IPS-NIHi11 (cell line): Measurements from ENCODE around the gene LLGL1.

Source experiments
- DNase-seq: peaks from one replicate; pipeline ENCODE4 v3.0.0; 2012; ENCODE audit warnings: mixed read lengths, low spot score

The LLGL1 gene

GRCh38 chr17:18225121-18225641, at the start of gene LLGL1:
Gene LLGL1, plus strand, starts transcription at chr17:18225635. Its CDS starts 48 bp downstream, at chr17:18225683.
- DNase-seq = peak; percentile 99

GRCh38 chr17:18176176-18176575, 49.3 kb upstream of the LLGL1 start:
- no peak for DNase-seq

GRCh38 chr17:18177133-18177532, 48.3 kb upstream of the LLGL1 start:
- DNase-seq = no peak

GRCh38 chr17:18177722-18178121, 47.7 kb upstream of the LLGL1 start:
- DNase-seq = no peak

GRCh38 chr17:18179196-18179595, 46.2 kb upstream of the LLGL1 start:
- no peak for DNase-seq

GRCh38 chr17:18179804-18180203, 45.6 kb upstream of the LLGL1 start:
- no peak for DNase-seq

- DNase-seq = no peak
These were observed 44.1 kb upstream of the LLGL1 start for GRCh38 chr17:18181358-18181757.

- DNase-seq = no peak
These were observed 43.1 kb upstream of the LLGL1 start for GRCh38 chr17:18182110-18182977.

GRCh38 chr17:18182978-18183333, 42.5 kb upstream of the LLGL1 start:
- peak; percentile 77 for DNase-seq

GRCh38 chr17:18183334-18184142, 41.9 kb upstream of the LLGL1 start, which contains the start of gene ALKBH5:
Gene ALKBH5, plus strand, starts transcription at chr17:18183828. Its CDS starts 416 bp downstream, at chr17:18184244.
- DNase-seq = peak; percentile 99

- no peak for DNase-seq
These were observed 41.0 kb upstream of the LLGL1 start for GRCh38 chr17:18184143-18185031.

GRCh38 chr17:18185391-18185790, 40.0 kb upstream of the LLGL1 start:
- no peak for DNase-seq

- no peak for DNase-seq
These were observed 39.4 kb upstream of the LLGL1 start for GRCh38 chr17:18185832-18186626.

- no peak for DNase-seq
These were observed 38.8 kb upstream of the LLGL1 start for GRCh38 chr17:18186627-18186982.

GRCh38 chr17:18187226-18187625, 38.2 kb upstream of the LLGL1 start:
- no peak for DNase-seq

GRCh38 chr17:18187821-18188761, 37.3 kb upstream of the LLGL1 start:
- DNase-seq = no peak

GRCh38 chr17:18190628-18191235, 34.7 kb upstream of the LLGL1 start:
- DNase-seq = no peak

GRCh38 chr17:18191236-18191667, 34.2 kb upstream of the LLGL1 start:
- no peak for DNase-seq

GRCh38 chr17:18191967-18192366, 33.5 kb upstream of the LLGL1 start:
- peak; percentile 57 for DNase-seq
